ENCODE data around the gene TIMM44. TPM values are rescaled to one million over a fixed set of nuclear protein-coding genes. Genes with fewer than 3 reads are reported as not detected.

Gene TIMM44
- total RNA-seq, 1 experiment from 2014 or later, result 114 TPM

DNA sequence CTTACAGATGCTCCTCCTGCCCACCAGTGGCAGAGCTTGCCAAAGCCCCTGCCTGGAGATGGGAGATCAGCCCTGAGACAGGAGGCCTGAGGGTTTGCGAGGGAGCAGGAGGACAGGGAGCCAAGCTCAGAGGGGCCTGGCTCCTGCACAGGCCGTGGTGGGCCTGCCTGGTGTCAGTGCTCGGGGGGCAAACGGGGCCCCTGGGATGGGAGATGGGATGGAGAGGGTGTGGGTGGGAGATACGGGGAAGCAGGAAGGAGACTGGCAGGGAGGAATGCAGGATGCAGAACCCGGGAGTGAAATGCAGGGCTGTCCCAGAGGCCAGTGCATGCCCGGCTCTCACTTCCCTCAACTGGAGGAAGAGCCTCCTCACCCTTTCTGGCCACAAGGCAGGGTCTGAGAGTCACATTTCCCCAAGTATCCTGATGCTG lies 42.0 kb upstream of the TIMM44 start:
- no peak for TF ChIP-seq CTCF (conservative IDR thresholded peaks at IDR 0.05)
- H3K4ac ChIP-seq (ENCODE audit: low read depth, low read length), result no peak overlapping the region
- no peak overlapping the region for H3K23ac ChIP-seq (ENCODE audit: insufficient read length, low read depth, low read length)
- no peak overlapping the region for H2BK15ac ChIP-seq (ENCODE audit: low read depth, low read length)
- Mint-ChIP-seq H3K27me3 (ENCODE audit: low read depth) (no peaks in the 10 kb centered on the region), H3K27ac (peak overlapping the region in 1 of 3 experiments; percentile 44; a peak in 1 of 7 replicates), H3K36me3 (ENCODE audit: insufficient read depth in 1 of 3, low read depth in 3 of 3) (peaks cover 55 to 85% (median 81%) of the 10 kb centered on the region in 3 experiments), H3K9me3 (no peaks in the 10 kb centered on the region), H3K4me1 (0 out of 4 replicates have a peak, but pooled peaks cover 0 to 2% of the 10 kb centered on the region in 2 experiments), H3K4me3 (no peak overlapping the region)
- H3K18ac ChIP-seq (ENCODE audit: insufficient read length, low read depth, low read length), result no peak overlapping the region
- peaks cover 5% of the 10 kb centered on the region for H4K20me1 ChIP-seq (ENCODE audit: control insufficient read depth, insufficient read depth, insufficient read length)
- H4K8ac ChIP-seq (replicated peaks; ENCODE audit: insufficient read length, low read depth, low read length), result no peak overlapping the region
- no peak overlapping the region for H2BK5ac ChIP-seq (ENCODE audit: insufficient read length, low read length)
- H2BK12ac ChIP-seq (ENCODE audit: insufficient read length, low read depth, low read length), result no peak overlapping the region
- no peak for DNase-seq
- no peak overlapping the region for H3K4me2 ChIP-seq (ENCODE audit: insufficient read depth, insufficient read length, low read length)
- H3K9me3 ChIP-seq (ENCODE audit: control insufficient read depth, low read depth, low read length), result no peaks in the 10 kb centered on the region
- H4K5ac ChIP-seq (ENCODE audit: insufficient read length, low read depth, low read length), result no peak overlapping the region
- H3K27me3 ChIP-seq (ENCODE audit: insufficient read depth, low read length), result no peaks in the 10 kb centered on the region
- H3K9ac ChIP-seq (ENCODE audit: extremely low read depth, insufficient read length, low read length), result no peak overlapping the region
- no peak overlapping the region for H2AK5ac ChIP-seq (ENCODE audit: insufficient read length, low read length)
- no peak overlapping the region for H2BK120ac ChIP-seq (ENCODE audit: low read depth, low read length, poor library complexity, severe bottlenecking)
- no peak overlapping the region for H4K91ac ChIP-seq (ENCODE audit: insufficient read length, low read depth, low read length)
- H3K56ac ChIP-seq (ENCODE audit: insufficient read length, low read depth, low read length), result no peak overlapping the region
- H3K79me1 ChIP-seq (ENCODE audit: insufficient read depth, low read depth, low read length, poor library complexity, severe bottlenecking), result peaks cover 11% of the 10 kb centered on the region
- H2AFZ ChIP-seq (ENCODE audit: low read length), result no peak overlapping the region
- H3K79me2 ChIP-seq (ENCODE audit: insufficient read depth, low read length), result no peaks in the 10 kb centered on the region; the same call in 1 of the 2 replicates
- H3K23me2 ChIP-seq (ENCODE audit: insufficient read length, low read depth, low read length, poor library complexity, severe bottlenecking), result no peaks in the 10 kb centered on the region
- no peak overlapping the region for H3K27ac ChIP-seq (ENCODE audit: insufficient read length, low read depth, low read length)
- H3T11ph ChIP-seq (ENCODE audit: low read length), result no peak overlapping the region
- no peaks in the 10 kb centered on the region for H3K4me1 ChIP-seq (ENCODE audit: insufficient read depth, low read length)
- no CpG with 5 or more reads among the region's 7 CpGs for WGBS (ENCODE audit: extremely low coverage, insufficient read length, low lambda C conversion rate)
- H3K14ac ChIP-seq (ENCODE audit: insufficient read depth, low read length), result no peak overlapping the region
- H2BK20ac ChIP-seq (ENCODE audit: low read depth, low read length, poor library complexity, severe bottlenecking), result no peak overlapping the region
